ENCODE results near the gene SYCP3.

DNA sequence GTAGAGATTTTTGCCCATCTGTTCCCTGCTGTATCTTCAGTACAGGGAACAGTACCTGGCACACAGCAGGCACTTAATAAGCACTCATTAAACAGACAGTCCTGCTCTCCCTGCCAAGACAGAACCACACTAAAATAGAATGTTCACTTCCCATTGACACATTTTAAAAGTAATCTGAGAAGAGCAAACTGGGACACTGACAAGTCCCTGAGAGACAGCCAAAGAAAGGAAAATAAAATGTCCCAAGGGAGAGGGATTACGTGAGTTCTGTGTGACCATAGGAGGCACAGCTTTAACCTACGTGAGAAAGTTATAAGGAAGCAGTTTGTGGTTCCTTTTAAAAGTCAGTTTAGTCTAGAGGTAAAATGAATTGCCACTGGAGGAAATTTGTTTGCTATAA, 43.9 kb upstream of the SYCP3 start:
- no peak for TF ChIP-seq POLR2A (IDR thresholded peaks at IDR 0.05)
- TF ChIP-seq, protein P1, sequence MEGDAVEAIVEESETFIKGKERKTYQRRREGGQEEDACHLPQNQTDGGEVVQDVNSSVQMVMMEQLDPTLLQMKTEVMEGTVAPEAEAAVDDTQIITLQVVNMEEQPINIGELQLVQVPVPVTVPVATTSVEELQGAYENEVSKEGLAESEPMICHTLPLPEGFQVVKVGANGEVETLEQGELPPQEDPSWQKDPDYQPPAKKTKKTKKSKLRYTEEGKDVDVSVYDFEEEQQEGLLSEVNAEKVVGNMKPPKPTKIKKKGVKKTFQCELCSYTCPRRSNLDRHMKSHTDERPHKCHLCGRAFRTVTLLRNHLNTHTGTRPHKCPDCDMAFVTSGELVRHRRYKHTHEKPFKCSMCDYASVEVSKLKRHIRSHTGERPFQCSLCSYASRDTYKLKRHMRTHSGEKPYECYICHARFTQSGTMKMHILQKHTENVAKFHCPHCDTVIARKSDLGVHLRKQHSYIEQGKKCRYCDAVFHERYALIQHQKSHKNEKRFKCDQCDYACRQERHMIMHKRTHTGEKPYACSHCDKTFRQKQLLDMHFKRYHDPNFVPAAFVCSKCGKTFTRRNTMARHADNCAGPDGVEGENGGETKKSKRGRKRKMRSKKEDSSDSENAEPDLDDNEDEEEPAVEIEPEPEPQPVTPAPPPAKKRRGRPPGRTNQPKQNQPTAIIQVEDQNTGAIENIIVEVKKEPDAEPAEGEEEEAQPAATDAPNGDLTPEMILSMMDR (IDR thresholded peaks at IDR 0.05): no peak

Measured in tibial nerve (tissue), 3 donors.